Heart right ventricle (tissue), 16 donors: ENCODE measurements around the gene LRMDA. TPM values are rescaled to one million over a fixed set of nuclear protein-coding genes. Genes with fewer than 3 reads are reported as not detected.
A peak's percentile ranks its signal among the peaks of the same experiment; 100 is the strongest.

ENCODE experiments used
- ATAC-seq, 8 donors: fragments of 200-7000 bp; cut with Tn5 transposase; one replicate each; pipeline ENCODE4 v1.9.1; 2020; ENCODE audit warnings: mild to moderate bottlenecking in 8 of 8, moderate library complexity in 8 of 8, moderate number of reproducible peaks in 1 of 8
- DNase-seq, 2 donors: peaks; one replicate each; pipeline ENCODE4 v3.0.0-alpha.2; 2020
- H3K27ac ChIP-seq, 10 donors: fragments of 200-600 bp; sonication (generic) in 2 of 10; one replicate each; pipeline versions ENCODE4 v1.5.0 to v1.8.0; 2020 to 2022; ENCODE audit warnings: mild to moderate bottlenecking in 3 of 10
- H3K27me3 ChIP-seq, 7 donors: fragments of 200-600 bp; one replicate each; pipeline ENCODE4 v1.8.0; 2021 to 2022; ENCODE audit warnings: mild to moderate bottlenecking in 2 of 7
- H3K36me3 ChIP-seq, 9 donors: fragments of 200-600 bp; sonication (generic) in 1 of 9; one replicate each; pipeline versions ENCODE4 v1.5.0 to v1.8.0; 2020 to 2022; ENCODE audit warnings: mild to moderate bottlenecking in 2 of 9
- H3K4me1 ChIP-seq, 9 donors: fragments of 200-600 bp; sonication (generic) in 1 of 9; one replicate each; pipeline versions ENCODE4 v1.5.0 to v1.8.0; 2020 to 2022; ENCODE audit warnings: mild to moderate bottlenecking in 4 of 9
- H3K4me3 ChIP-seq, 10 donors: fragments of 200-600 bp; sonication (generic) in 2 of 10; one replicate each; pipeline versions ENCODE4 v1.5.0 to v1.8.0; 2020 to 2022; ENCODE audit warnings: mild to moderate bottlenecking in 7 of 10, moderate library complexity in 2 of 10
- H3K9me3 ChIP-seq, 11 donors: fragments of 200-600 bp in 10 of 11; sonication (generic) in 2 of 11; one replicate each; pipeline versions ENCODE4 v1.5.0 to v1.8.0; 2013 to 2022; ENCODE audit warnings: mild to moderate bottlenecking in 2 of 11, control low read depth in 1 of 11, moderate library complexity in 1 of 11
- CTCF ChIP-seq, 9 donors: fragments of 200-600 bp; sonication (generic) in 2 of 9; IDR thresholded peaks; one replicate each; pipeline versions ENCODE4 v1.5.0 to v1.8.0; 2021 to 2022; ENCODE audit warnings: antibody characterized with exemption in 9 of 9, mild to moderate bottlenecking in 5 of 9, moderate library complexity in 1 of 9
- WGBS, 2 donors: extraction: QIAGEN DNeasy Blood & Tissue Kit; methylation state at CpG; one replicate each; pipeline ENCODE4 v1.1.7; 2013; ENCODE audit warnings: inconsistent platforms in 1 of 2; 5-methylcytosine and 5-hydroxymethylcytosine counted together
- intact Hi-C, 10 donors: fragments of 100-400 bp; cut with DNase I; formaldehyde crosslinking; loops; one replicate each; pipeline versions ENCODE4 v1.11.1 to v1.14.2; 2022
- polyA plus RNA-seq, 2 donors: library from polyadenylated mRNA; stranded (reverse); fragments of 200-250 nt; gene quantifications; one replicate each; pipeline ENCODE4 v1.2.3, GENCODE V29; 2013
- total RNA-seq, 10 donors: library from RNA; stranded (reverse); fragmentation: NEBNext Ultra II Directional in 3 of 10; extraction: Animal tissue kit (Norgen Biotek cat#: 25700) in 3 of 10; gene quantifications; one replicate each; pipeline versions ENCODE4 v1.2.1 to v1.2.4, GENCODE V29; 2021 to 2023
- donor health status: Arrhythmogenic right ventricular cardiomyopathy.
- donor health status: ischemic (EF 13 %, LVEDD 7.1; RV severe dilation, severe dysfunction).
- donor health status: healthy with polysubstance abuse.
- donor health status: DM: no; HTN: yes; CAD: no.
- donor health status: DM: no; HTN: no; CAD: no.
- donor health status: ischemic (EF 25% LVEDD 6.9; RV normal size, moderate dysfunction).
- donor health status: ischemic (EF 25% LVEDD 5.7; RV mildly dilated, moderate dysfunction).
- donor health status: healthy.
- donor health status: DM: yes; HTN: yes; CAD: no.
- donor health status: Ischemic cardiomyopathy.
- donor health status: ischemic (EF 35%, LVEDD 5.7; RV mildly dilated, moderate dysfunction).
- donor health status: nonischemic (EF 11% LVEDD 7.7; RV severe dilation, severe dysfunction).
- donor health status: DM: yes; HTN: yes; CAD: no.
- donor health status: PGD.
- donor health status: ischemic (EF 29% LVEDD 5.4; RV normal size, mild dysfunction).
- donor health status: nonischemic (EF 23%, LVEDD 6.1; RV moderate dilation, normal function).

Gene LRMDA
- total and polyA plus RNA-seq, 12 donors = 4.0 to 59.8 (median 12.7) TPM

GRCh38 chr10:76082956-76083355, 651.5 kb downstream of the LRMDA start:
- H3K9me3 ChIP-seq = no peaks in the 10 kb centered on the region
- peaks cover 0 to 10% (median 7%) of the 10 kb centered on the region in 9 donors for H3K4me1 ChIP-seq
- H3K27me3 ChIP-seq = no peaks in the 10 kb centered on the region
- 75 to 83% methylated on average over 1 of the region's 1 CpG for WGBS, 2 donors
- no peak for TF ChIP-seq CTCF (IDR thresholded peaks at IDR 0.05)
- H3K36me3 ChIP-seq = no peaks in the 10 kb centered on the region
- no peak overlapping the region for H3K27ac ChIP-seq
- DNase-seq (no peak), ATAC-seq (no peak)
- H3K4me3 ChIP-seq = no peak overlapping the region
- intact Hi-C loops = no loop called here

GRCh38 chr10:76085002-76085816, 653.8 kb downstream of the LRMDA start:
- Histone ChIP-seq H3K27me3 (no peaks in the 10 kb centered on the region), H3K36me3 (no peaks in the 10 kb centered on the region), H3K4me1 (peaks cover 0 to 10% (median 7%) of the 10 kb centered on the region in 9 donors), H3K4me3 (no peak overlapping the region), H3K27ac (no peak overlapping the region), H3K9me3 (no peaks in the 10 kb centered on the region)
- DNase-seq (no peak), ATAC-seq (no peak)
- no peak for TF ChIP-seq CTCF (IDR thresholded peaks at IDR 0.05)
- WGBS, 2 donors = 86 to 89% methylated on average over 8 of the region's 8 CpGs
- intact Hi-C loops = no loop called here

GRCh38 chr10:76085817-76086167, 654.4 kb downstream of the LRMDA start:
- H3K27ac ChIP-seq = no peak overlapping the region
- H3K36me3 ChIP-seq = no peaks in the 10 kb centered on the region
- H3K9me3 ChIP-seq = peaks cover 0 to 3% (median 0%) of the 10 kb centered on the region in 11 donors
- ATAC-seq (no peak), DNase-seq (no peak)
- H3K4me3 ChIP-seq = no peak overlapping the region
- WGBS, 2 donors = 94 to 98% methylated on average over 4 of the region's 4 CpGs
- no peaks in the 10 kb centered on the region for H3K27me3 ChIP-seq
- intact Hi-C loops = no loop called here
- TF ChIP-seq CTCF (IDR thresholded peaks at IDR 0.05) = no peak
- H3K4me1 ChIP-seq = peaks cover 0 to 10% (median 7%) of the 10 kb centered on the region in 9 donors

- Histone ChIP-seq H3K27ac (no peak overlapping the region), H3K4me1 (peaks cover 0 to 10% (median 7%) of the 10 kb centered on the region in 9 donors), H3K27me3 (no peaks in the 10 kb centered on the region), H3K4me3 (no peak overlapping the region), H3K9me3 (peaks cover 0 to 3% (median 0%) of the 10 kb centered on the region in 11 donors), H3K36me3 (no peaks in the 10 kb centered on the region)
- TF ChIP-seq CTCF (IDR thresholded peaks at IDR 0.05) = no peak
- intact Hi-C loops = no loop called here
- 70% methylated on average over 6 of the region's 6 CpGs for WGBS, 2 donors
- DNase-seq = no peak
- ATAC-seq = peak in 1 of 8 donors; percentile 5
Observed at GRCh38 chr10:76086170-76086760, 654.8 kb downstream of the LRMDA start.
